H1 (cell line): ENCODE results near the gene MAFF. TPM values are rescaled to one million over a fixed set of nuclear protein-coding genes. Genes with fewer than 3 reads are reported as not detected.

Source experiments
- CTCF ChIA-PET: fragments of 300-600 bp; sonication (Branson Sonifier 250); formaldehyde crosslinking; loops from one replicate; lab custom pipeline; 2021; ENCODE audit not compliant: partially characterized antibody; lab: Charles Lee
- POLR2A ChIA-PET: fragments of 300-600 bp; sonication (Branson Sonifier 250); formaldehyde crosslinking; loops from one replicate; lab custom pipeline; 2021; ENCODE audit warnings: inconsistent platforms; ENCODE audit not compliant: partially characterized antibody; lab: Charles Lee
- DNase-seq, 2 experiments: peaks; one replicate each; pipeline versions ENCODE4 v3.0.0 to v3.0.0-alpha.2; 2010 to 2022; ENCODE audit warnings: low spot score in 2 of 2, low read depth in 1 of 2, mixed read lengths in 1 of 2
- FAIRE-seq: peaks from 2 replicates; lab custom pipeline; 2011; peaks lifted over from hg19 to GRCh38; lab: Jason Lieb, UNC
- H2AFZ ChIP-seq: 2 replicates; pipeline ENCODE4 v1.8.1; 2012; ENCODE audit warnings: low read length, inconsistent platforms
- H2AK5ac ChIP-seq: 2 replicates; pipeline ENCODE4 v1.6.1; 2013; ENCODE audit warnings: low read depth, low read length
- H2BK120ac ChIP-seq: replicated peaks from 2 replicates; pipeline ENCODE3; 2013; ENCODE audit warnings: low read depth, low read length, inconsistent platforms
- H2BK12ac ChIP-seq: 2 replicates; pipeline ENCODE4 v1.6.1; 2013; ENCODE audit warnings: low read depth, low read length
- H2BK15ac ChIP-seq: 2 replicates; pipeline ENCODE4 v1.6.1; 2013; ENCODE audit warnings: low read length
- H2BK20ac ChIP-seq: 2 replicates; pipeline ENCODE4 v1.6.1; 2013; ENCODE audit warnings: low read length
- H2BK5ac ChIP-seq: 2 replicates; pipeline ENCODE4 v1.6.1; 2013; ENCODE audit warnings: low read depth, low read length
- H3K14ac ChIP-seq: 2 replicates; pipeline ENCODE4 v1.6.1; 2013; ENCODE audit warnings: inconsistent platforms; ENCODE audit not compliant: insufficient read length
- H3K18ac ChIP-seq: 2 replicates; pipeline ENCODE4 v1.6.1; 2013; ENCODE audit warnings: low read length; ENCODE audit errors: extremely low read depth
- H3K23ac ChIP-seq: 2 replicates; pipeline ENCODE4 v1.6.1; 2013; ENCODE audit warnings: inconsistent platforms; ENCODE audit not compliant: insufficient read length
- H3K23me2 ChIP-seq: 2 replicates; pipeline ENCODE4 v1.6.1; 2013; ENCODE audit warnings: low read depth, low read length
- H3K27ac ChIP-seq: 2 replicates; pipeline ENCODE4 v1.6.1; 2011; ENCODE audit warnings: low read depth, low read length, inconsistent platforms
- H3K27me3 ChIP-seq, 4 experiments: replicated peaks in 1 of 4; 1 replicate in 1 of 4; 2 replicates in 3 of 4; pipeline versions ENCODE4 v1.6.1 to v1.8.1; 2011 to 2013; ENCODE audit warnings: low read length in 3 of 4, mild to moderate bottlenecking in 3 of 4, inconsistent platforms in 2 of 4, mixed read lengths in 2 of 4, moderate library complexity in 1 of 4; ENCODE audit not compliant: control insufficient read depth in 3 of 4, insufficient read depth in 3 of 4; ENCODE audit errors: extremely low read depth in 1 of 4
- H3K36me3 ChIP-seq, 4 experiments: 2 replicates each; pipeline versions ENCODE4 v1.6.1 to v1.8.1; 2011 to 2013; ENCODE audit warnings: mild to moderate bottlenecking in 4 of 4, low read length in 3 of 4, moderate library complexity in 2 of 4, control low read depth in 1 of 4, inconsistent platforms in 1 of 4; ENCODE audit not compliant: insufficient read depth in 4 of 4, control insufficient read depth in 2 of 4
- H3K4ac ChIP-seq: replicated peaks from 2 replicates; pipeline ENCODE3; 2013; ENCODE audit warnings: low read length, low read depth, mixed read lengths, inconsistent platforms; ENCODE audit not compliant: insufficient read length
- H3K4me1 ChIP-seq, 4 experiments: replicated peaks in 1 of 4; 1 replicate in 1 of 4; 2 replicates in 3 of 4; pipeline versions ENCODE4 v1.6.1 to v1.8.1; 2011 to 2013; ENCODE audit warnings: low read length in 3 of 4, inconsistent platforms in 2 of 4, mixed read lengths in 1 of 4; ENCODE audit not compliant: insufficient read depth in 4 of 4, control insufficient read depth in 3 of 4
- H3K4me2 ChIP-seq, 2 experiments: 2 replicates each; pipeline versions ENCODE4 v1.6.1 to v1.8.1; 2011 to 2013; ENCODE audit warnings: low read depth in 2 of 2, low read length in 2 of 2, control low read depth in 1 of 2, inconsistent platforms in 1 of 2, mild to moderate bottlenecking in 1 of 2; ENCODE audit not compliant: insufficient read depth in 1 of 2
- H3K4me3 ChIP-seq, 4 experiments: fragments of 200-600, 300-600 bp in 1 of 4; sonication (generic), shearing (Covaris generic), sonication (Bioruptor Twin) in 1 of 4; 2 replicates each; pipeline versions ENCODE4 v1.5.1 to v1.8.1; 2011 to 2016; ENCODE audit warnings: low read length in 4 of 4, low read depth in 3 of 4, control low read depth in 2 of 4, inconsistent platforms in 2 of 4, mild to moderate bottlenecking in 2 of 4, mixed read lengths in 1 of 4, moderate library complexity in 1 of 4; ENCODE audit not compliant: insufficient read depth in 2 of 4; ENCODE audit errors: extremely low read depth in 1 of 4
- H3K56ac ChIP-seq: replicated peaks from 2 replicates; pipeline ENCODE3; 2013; ENCODE audit warnings: low read depth, mild to moderate bottlenecking, mixed read lengths, low read length, inconsistent platforms; ENCODE audit not compliant: insufficient read length
- H3K79me1 ChIP-seq: 2 replicates; pipeline ENCODE4 v1.6.1; 2013; ENCODE audit warnings: low read depth, low read length, control low read depth
- H3K79me2 ChIP-seq, 2 experiments: 2 replicates each; pipeline versions ENCODE4 v1.6.1 to v1.8.1; 2012 to 2013; ENCODE audit warnings: low read length in 2 of 2, mild to moderate bottlenecking in 2 of 2, inconsistent platforms in 1 of 2; ENCODE audit not compliant: insufficient read depth in 2 of 2, control insufficient read depth in 1 of 2
- H3K9ac ChIP-seq, 4 experiments: replicated peaks in 1 of 4; 1 replicate in 1 of 4; 2 replicates in 3 of 4; pipeline versions ENCODE4 v1.6.1 to v1.8.1; 2011 to 2013; ENCODE audit warnings: low read depth in 3 of 4, low read length in 3 of 4, control low read depth in 2 of 4, mild to moderate bottlenecking in 2 of 4, moderate library complexity in 2 of 4, inconsistent platforms in 1 of 4; ENCODE audit errors: extremely low read depth in 1 of 4
- H3K9me3 ChIP-seq, 2 experiments: 2 replicates each; pipeline versions ENCODE4 v1.6.1 to v1.8.1; 2012 to 2013; ENCODE audit warnings: mild to moderate bottlenecking in 2 of 2, moderate library complexity in 2 of 2, control low read depth in 1 of 2, inconsistent platforms in 1 of 2, low read depth in 1 of 2, low read length in 1 of 2, mixed read lengths in 1 of 2; ENCODE audit not compliant: insufficient read depth in 2 of 2
- H4K20me1 ChIP-seq, 2 experiments: replicated peaks in 1 of 2; 2 replicates each; pipeline versions ENCODE3 to v1.8.1; 2011 to 2013; ENCODE audit warnings: inconsistent platforms in 2 of 2, low read length in 2 of 2, mild to moderate bottlenecking in 1 of 2; ENCODE audit not compliant: insufficient read depth in 2 of 2, control insufficient read depth in 1 of 2
- H4K5ac ChIP-seq: 2 replicates; pipeline ENCODE4 v1.6.1; 2013; ENCODE audit warnings: low read length, low read depth, mixed read lengths, inconsistent platforms; ENCODE audit not compliant: insufficient read length
- H4K8ac ChIP-seq: 2 replicates; pipeline ENCODE4 v1.8.0; 2013; ENCODE audit warnings: mild to moderate bottlenecking, moderate library complexity, low read length, inconsistent platforms; ENCODE audit not compliant: insufficient read depth; ENCODE audit errors: extremely low read depth
- H4K91ac ChIP-seq: replicated peaks from 2 replicates; pipeline ENCODE3; 2013; ENCODE audit warnings: low read length, mixed read lengths, inconsistent platforms; ENCODE audit not compliant: insufficient read length
- BACH1 ChIP-seq: IDR thresholded peaks from 2 replicates; pipeline ENCODE4 v1.6.1; 2012; ENCODE audit warnings: low read length, improper control_type of control experiment
- WGBS, 2 experiments: shearing (Covaris generic) in 1 of 2; methylation state at CpG; one replicate each; pipeline versions ENCODE4 v1.1.6 to v1.1.7; 2013 to 2015; ENCODE audit warnings: low lambda C conversion rate in 2 of 2, mixed read lengths in 2 of 2, inconsistent platforms in 1 of 2, low coverage in 1 of 2, missing lambda C conversion rate in 1 of 2; ENCODE audit not compliant: insufficient replicate concordance in 2 of 2, insufficient coverage in 1 of 2, insufficient read length in 1 of 2; ENCODE audit errors: extremely low coverage in 1 of 2, missing lambda C conversion rate in 1 of 2; 5-methylcytosine and 5-hydroxymethylcytosine counted together
- polyA plus RNA-seq, 7 experiments: library from polyadenylated mRNA; depleted of rRNA in 3 of 7; stranded (reverse) in 5 of 7; unstranded in 2 of 7; fragments of >200 nt in 5 of 7; fragments of 200-250 nt in 2 of 7; gene quantifications; 1 replicate in 5 of 7; 2 replicates in 1 of 7; 4 replicates in 1 of 7; pipeline versions ENCODE4 v1.2.1 to v1.2.3, GENCODE V29; 2011 to 2013; ENCODE audit warnings: missing spikeins in 2 of 7, mixed read lengths in 2 of 7
- total RNA-seq: library from RNA; stranded (reverse); fragmentation: NEBNext Ultra II Directional; extraction: Animal tissue kit (Norgen Biotek cat#: 25700); gene quantifications from 2 replicates; pipeline ENCODE4 v1.2.1, GENCODE V29; 2021

The MAFF gene
- total and polyA plus RNA-seq, 2 of the 8 experiments (the other 6 are each of a cell fraction or from before 2014, with no cell fraction given), result 1.5 to 6.3 TPM

DNA sequence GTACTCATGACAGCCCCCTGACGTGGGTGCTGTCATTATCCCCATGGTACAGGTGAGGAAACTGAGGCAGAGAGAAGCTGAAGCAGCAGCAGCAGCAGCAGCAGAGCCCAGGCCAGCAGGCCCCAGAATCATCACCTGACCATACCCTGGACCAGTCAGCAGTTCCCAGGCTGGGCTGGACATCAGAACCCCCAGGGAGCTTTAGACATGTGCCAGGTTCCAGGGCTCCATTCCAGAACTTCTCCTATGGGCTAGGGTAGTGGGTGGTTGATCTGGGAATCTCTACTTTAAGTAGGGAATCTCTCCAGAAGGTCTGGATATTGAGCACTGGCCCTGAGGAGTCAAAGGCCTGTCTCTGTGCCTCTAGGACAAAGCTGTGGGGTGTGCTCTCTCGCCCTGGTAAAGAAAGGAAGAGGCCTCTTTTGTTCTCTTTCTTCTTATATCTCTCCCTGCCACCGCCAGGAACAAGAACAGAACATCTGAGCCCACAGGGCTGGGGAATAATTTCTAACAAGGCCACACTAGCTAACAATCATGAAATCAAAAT is 26.6 kb downstream of the MAFF start:
- Histone ChIP-seq H2BK5ac (no peak overlapping the region), H4K20me1 (peaks cover 0 to 11% of the 10 kb centered on the region in 2 experiments), H3K18ac (no peak overlapping the region), H2BK20ac (no peak overlapping the region), H3K23ac (no peak overlapping the region), H4K8ac (no peak overlapping the region), H3K27ac (no peak overlapping the region), H3K14ac (no peak overlapping the region), H3K4me2 (no peak overlapping the region), H3K23me2 (no peaks in the 10 kb centered on the region), H2AK5ac (no peak overlapping the region), H3K4me3 (no peak overlapping the region), H3K79me2 (no peaks in the 10 kb centered on the region), H2BK15ac (no peak overlapping the region), H3K56ac (no peak overlapping the region), H3K9ac (no peak overlapping the region), H3K4ac (no peak overlapping the region), H3K4me1 (no peaks in the 10 kb centered on the region; a peak in 1 of 7 replicates), H2BK12ac (no peak overlapping the region), H3K36me3 (peaks cover 0 to 28% (median 16%) of the 10 kb centered on the region in 4 experiments; a peak in 6 of 8 replicates), H3K9me3 (no peaks in the 10 kb centered on the region), H4K5ac (no peak overlapping the region), H3K79me1 (no peaks in the 10 kb centered on the region), H2BK120ac (no peak overlapping the region), H2AFZ (no peak overlapping the region), H3K27me3 (no peaks in the 10 kb centered on the region; a peak in 1 of 7 replicates), H4K91ac (no peak overlapping the region)
- WGBS, 2 experiments, result 72% methylated on average over 3 of the region's 3 CpGs; no CpG with 5 or more reads in 1 of the 2 experiments
- DNase-seq (no peak), FAIRE-seq (no peak)
- ChIA-PET CTCF (interaction anchor here (0.6 to 4.2 kb wide), 12 partner anchors 9 to 535 kb away, joined by 3 to 24 read pairs (median 4); no protein-coding TSS in a partner anchor), POLR2A (interaction anchor here (1.0 to 1.8 kb wide), 4 partner anchors 8 to 88 kb away, joined by 3 to 5 read pairs (median 4); no protein-coding TSS in a partner anchor)
- TF ChIP-seq BACH1, result no peak
